OCI-LY7 (cell line): ENCODE measurements around the gene PCDHGA12. TPM values are rescaled to one million over a fixed set of nuclear protein-coding genes. Genes with fewer than 3 reads are reported as not detected.

Experiments used
- BruUV-seq: library from RNA; stranded (reverse); fragments of 400-500 nt; replicated peaks from 2 replicates; lab custom pipeline; 2021; lab: Mats Ljungman, UMichigan
- CTCF ChIA-PET: fragments of 300-600 bp; sonication (Branson Sonifier 250); formaldehyde crosslinking; loops from one replicate; lab custom pipeline; 2022; ENCODE audit warnings: antibody characterized with exemption; ENCODE audit not compliant: unreplicated experiment; lab: Charles Lee
- POLR2A ChIA-PET: fragments of 300-600 bp; sonication (Branson Sonifier 250); formaldehyde crosslinking; loops from one replicate; lab custom pipeline; 2022; ENCODE audit warnings: antibody characterized with exemption; lab: Charles Lee
- DNase-seq: peaks from one replicate; pipeline ENCODE4 v3.0.0-alpha.2; 2015; ENCODE audit warnings: low spot score
- H2AFZ ChIP-seq: fragments of 200-600 bp; sonication (generic), shearing (Covaris generic); 2 replicates; pipeline ENCODE4 v1.6.1; 2014; ENCODE audit warnings: mild to moderate bottlenecking, antibody characterized with exemption, low read length, moderate library complexity
- H3K27ac ChIP-seq: fragments of 200-600 bp; sonication (generic); 2 replicates; pipeline ENCODE4 v1.5.1; 2014; ENCODE audit warnings: mixed run types, low read depth, mild to moderate bottlenecking, moderate library complexity, low read length, inconsistent platforms; ENCODE audit not compliant: poor library complexity, severe bottlenecking
- H3K36me3 ChIP-seq: fragments of 200-600 bp; sonication (generic); 2 replicates; pipeline ENCODE4 v1.6.1; 2014; ENCODE audit warnings: mild to moderate bottlenecking, antibody characterized with exemption, low read length, moderate library complexity, mixed read lengths; ENCODE audit not compliant: insufficient read depth
- H3K4me1 ChIP-seq: fragments of 200-600 bp; sonication (generic); 2 replicates; pipeline ENCODE4 v1.5.1; 2014; ENCODE audit warnings: mild to moderate bottlenecking, low read length; ENCODE audit not compliant: insufficient read depth, poor library complexity, severe bottlenecking
- H3K4me2 ChIP-seq: fragments of 200-600 bp; sonication (generic); 2 replicates; pipeline ENCODE4 v1.6.1; 2014; ENCODE audit warnings: mild to moderate bottlenecking, low read length
- H3K4me3 ChIP-seq: fragments of 200-600 bp; sonication (generic); 2 replicates; pipeline ENCODE4 v1.5.1; 2014; ENCODE audit warnings: mild to moderate bottlenecking, low read depth, low read length; ENCODE audit not compliant: poor library complexity, severe bottlenecking
- H3K79me2 ChIP-seq: fragments of 200-600 bp; sonication (generic); 2 replicates; pipeline ENCODE4 v1.6.1; 2016; ENCODE audit warnings: low read depth, mild to moderate bottlenecking, low read length, moderate library complexity, mixed read lengths; ENCODE audit not compliant: insufficient read depth
- H3K9me2 ChIP-seq: fragments of 200-600 bp; sonication (generic); 2 replicates; pipeline ENCODE4 v1.6.1; 2016; ENCODE audit warnings: mild to moderate bottlenecking, low read length, mixed read lengths; ENCODE audit not compliant: insufficient read depth
- H3K9me3 ChIP-seq: fragments of 200-600 bp; sonication (generic); 2 replicates; pipeline ENCODE4 v1.6.1; 2014; ENCODE audit warnings: mild to moderate bottlenecking, mixed run types, low read length, mixed read lengths
- H4K20me1 ChIP-seq: fragments of 200-600 bp; sonication (generic); 2 replicates; pipeline ENCODE4 v1.6.1; 2014; ENCODE audit warnings: mild to moderate bottlenecking, antibody characterized with exemption, low read length, moderate library complexity, mixed read lengths; ENCODE audit not compliant: insufficient read depth
- EZH2phosphoT487 ChIP-seq: fragments of 200-600 bp; sonication (generic); IDR thresholded peaks from 2 replicates; pipeline ENCODE4 v1.6.1; 2018; ENCODE audit warnings: low read depth, borderline replicate concordance, mild to moderate bottlenecking, mixed run types, antibody characterized with exemption, low read length, moderate library complexity, mixed read lengths
- intact Hi-C: fragments of 100-400 bp; cut with micrococcal nuclease; formaldehyde crosslinking; loops from one replicate; pipeline ENCODE4 v1.10.0; 2022; ENCODE audit not compliant: unreplicated experiment
- total RNA-seq, 2 experiments: library from RNA; depleted of rRNA in 1 of 2; stranded (reverse); fragments of >200 nt in 1 of 2; shearing (Covaris generic) in 1 of 2; gene quantifications; 2 replicates each; pipeline ENCODE4 v1.2.3, GENCODE V29; 2014 to 2022
- TF ChIP-seq, protein P1 (sequence below): fragments of 200-600 bp; sonication (generic); conservative IDR thresholded peaks from 2 replicates; pipeline ENCODE4 v1.5.1; 2014; ENCODE audit warnings: mild to moderate bottlenecking, antibody characterized with exemption, low read length, moderate library complexity, mixed read lengths

Gene PCDHGA12
- total RNA-seq, 2 experiments from 2014 or later, result 3.4 to 3.9 TPM

DNA sequence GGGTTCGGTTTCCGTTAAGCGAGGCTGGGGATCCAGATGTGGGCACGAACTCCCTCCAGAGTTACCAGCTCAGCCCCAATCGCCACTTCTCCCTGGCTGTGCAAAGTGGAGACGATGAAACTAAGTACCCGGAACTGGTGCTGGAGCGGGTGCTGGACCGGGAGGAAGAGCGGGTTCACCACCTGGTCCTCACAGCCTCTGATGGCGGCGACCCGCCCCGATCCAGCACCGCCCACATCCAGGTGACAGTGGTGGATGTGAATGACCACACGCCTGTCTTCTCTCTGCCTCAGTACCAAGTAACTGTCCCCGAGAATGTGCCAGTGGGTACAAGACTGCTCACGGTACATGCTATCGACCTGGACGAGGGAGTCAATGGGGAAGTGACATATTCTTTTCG lies 47.0 kb upstream of the PCDHGA12 start:
- Histone ChIP-seq H3K36me3 (no peaks in the 10 kb centered on the region), H4K20me1 (no peaks in the 10 kb centered on the region), H3K9me2 (no peaks in the 10 kb centered on the region), H3K4me3 (peak overlapping the region; percentile 68), H3K27ac (no peak overlapping the region), H2AFZ (peak overlapping the region; percentile 57; the same call in 1 of the 2 replicates), H3K4me2 (peak overlapping the region; percentile 61), H3K79me2 (no peaks in the 10 kb centered on the region), H3K9me3 (no peaks in the 10 kb centered on the region), H3K4me1 (no peaks in the 10 kb centered on the region)
- CTCF ChIA-PET, result interaction anchor here (0.7 kb wide), 2 partner anchors 33 to 181 kb away, joined by 3 to 5 read pairs; partner anchors contain the start of gene PCDHGB1
- TF ChIP-seq, protein P1, sequence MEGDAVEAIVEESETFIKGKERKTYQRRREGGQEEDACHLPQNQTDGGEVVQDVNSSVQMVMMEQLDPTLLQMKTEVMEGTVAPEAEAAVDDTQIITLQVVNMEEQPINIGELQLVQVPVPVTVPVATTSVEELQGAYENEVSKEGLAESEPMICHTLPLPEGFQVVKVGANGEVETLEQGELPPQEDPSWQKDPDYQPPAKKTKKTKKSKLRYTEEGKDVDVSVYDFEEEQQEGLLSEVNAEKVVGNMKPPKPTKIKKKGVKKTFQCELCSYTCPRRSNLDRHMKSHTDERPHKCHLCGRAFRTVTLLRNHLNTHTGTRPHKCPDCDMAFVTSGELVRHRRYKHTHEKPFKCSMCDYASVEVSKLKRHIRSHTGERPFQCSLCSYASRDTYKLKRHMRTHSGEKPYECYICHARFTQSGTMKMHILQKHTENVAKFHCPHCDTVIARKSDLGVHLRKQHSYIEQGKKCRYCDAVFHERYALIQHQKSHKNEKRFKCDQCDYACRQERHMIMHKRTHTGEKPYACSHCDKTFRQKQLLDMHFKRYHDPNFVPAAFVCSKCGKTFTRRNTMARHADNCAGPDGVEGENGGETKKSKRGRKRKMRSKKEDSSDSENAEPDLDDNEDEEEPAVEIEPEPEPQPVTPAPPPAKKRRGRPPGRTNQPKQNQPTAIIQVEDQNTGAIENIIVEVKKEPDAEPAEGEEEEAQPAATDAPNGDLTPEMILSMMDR, result no peak
- TF ChIP-seq EZH2phosphoT487, result no peak
- intact Hi-C loops, result no loop called here
- DNase-seq, result no peak
- POLR2A ChIA-PET, result no interaction called here
- BruUV-seq, result no TSS peak

- TF ChIP-seq, protein P1, result no peak
- no peak for TF ChIP-seq EZH2phosphoT487
- Histone ChIP-seq H3K36me3 (no peaks in the 10 kb centered on the region), H2AFZ (no peak overlapping the region), H4K20me1 (no peaks in the 10 kb centered on the region), H3K27ac (no peak overlapping the region), H3K9me3 (no peaks in the 10 kb centered on the region), H3K79me2 (no peaks in the 10 kb centered on the region), H3K4me2 (no peak overlapping the region), H3K4me1 (no peaks in the 10 kb centered on the region), H3K9me2 (no peaks in the 10 kb centered on the region), H3K4me3 (no peak overlapping the region)
- no TSS peak for BruUV-seq
- CTCF ChIA-PET, result no interaction called here
- POLR2A ChIA-PET, result no interaction called here
- intact Hi-C loops, result no loop called here
- DNase-seq, result no peak
Measured at GRCh38 chr5:141384471-141385267, 45.6 kb upstream of the PCDHGA12 start.
